Measurements from ENCODE around the gene RNF169. TPM values are rescaled to one million over a fixed set of nuclear protein-coding genes. Genes with fewer than 3 reads are reported as not detected.

Gene RNF169
- total RNA-seq, 4 donors from 2014 or later = 18.8 to 26.4 (median 21.2) TPM

DNA sequence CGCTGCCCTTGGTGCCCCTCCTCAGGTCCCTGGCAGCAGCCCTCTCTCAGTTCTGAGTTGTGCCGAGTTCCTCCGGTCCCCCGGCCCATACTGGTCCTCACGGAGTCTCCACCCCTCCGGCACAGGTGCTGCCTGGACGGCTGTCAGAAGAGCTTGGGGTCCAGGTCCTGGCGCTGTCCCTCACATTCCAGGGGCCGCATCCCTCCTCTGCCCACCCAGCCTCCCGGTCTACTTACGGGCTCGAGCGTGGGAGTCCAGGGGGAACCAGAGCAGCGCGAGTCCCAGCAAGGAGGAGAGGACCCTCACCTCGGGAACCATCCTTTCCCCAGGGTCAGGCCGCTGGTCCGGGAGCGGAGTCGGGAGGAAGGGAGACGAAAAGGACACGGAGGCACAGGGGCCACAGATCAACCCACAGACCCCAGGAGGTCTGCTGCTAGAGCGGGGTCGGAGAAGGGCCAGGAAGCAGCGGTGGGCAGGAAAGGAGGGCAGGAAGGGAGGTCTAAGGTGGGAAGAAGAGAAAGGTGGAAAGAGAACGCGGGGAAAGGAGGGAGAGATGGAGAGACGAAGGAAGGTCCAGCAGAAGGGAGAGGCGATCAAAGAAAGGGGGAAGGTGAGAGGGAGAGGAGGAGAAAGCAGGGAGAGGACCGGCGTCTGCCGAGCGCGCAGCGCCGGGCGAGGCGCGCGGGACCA lies 17.9 kb upstream of the RNF169 start:
- peaks cover 8% of the 10 kb centered on the region for H3K4me1 ChIP-seq
- H3K9me3 ChIP-seq = no peaks in the 10 kb centered on the region
- H3K36me3 ChIP-seq = no peaks in the 10 kb centered on the region
- TF ChIP-seq POLR2A (IDR thresholded peaks at IDR 0.05) (no peak), EP300 (IDR thresholded peaks at IDR 0.05) (no peak), POLR2AphosphoS5 (IDR thresholded peaks at IDR 0.05) (no peak)
- TF ChIP-seq, protein P1, sequence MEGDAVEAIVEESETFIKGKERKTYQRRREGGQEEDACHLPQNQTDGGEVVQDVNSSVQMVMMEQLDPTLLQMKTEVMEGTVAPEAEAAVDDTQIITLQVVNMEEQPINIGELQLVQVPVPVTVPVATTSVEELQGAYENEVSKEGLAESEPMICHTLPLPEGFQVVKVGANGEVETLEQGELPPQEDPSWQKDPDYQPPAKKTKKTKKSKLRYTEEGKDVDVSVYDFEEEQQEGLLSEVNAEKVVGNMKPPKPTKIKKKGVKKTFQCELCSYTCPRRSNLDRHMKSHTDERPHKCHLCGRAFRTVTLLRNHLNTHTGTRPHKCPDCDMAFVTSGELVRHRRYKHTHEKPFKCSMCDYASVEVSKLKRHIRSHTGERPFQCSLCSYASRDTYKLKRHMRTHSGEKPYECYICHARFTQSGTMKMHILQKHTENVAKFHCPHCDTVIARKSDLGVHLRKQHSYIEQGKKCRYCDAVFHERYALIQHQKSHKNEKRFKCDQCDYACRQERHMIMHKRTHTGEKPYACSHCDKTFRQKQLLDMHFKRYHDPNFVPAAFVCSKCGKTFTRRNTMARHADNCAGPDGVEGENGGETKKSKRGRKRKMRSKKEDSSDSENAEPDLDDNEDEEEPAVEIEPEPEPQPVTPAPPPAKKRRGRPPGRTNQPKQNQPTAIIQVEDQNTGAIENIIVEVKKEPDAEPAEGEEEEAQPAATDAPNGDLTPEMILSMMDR (IDR thresholded peaks at IDR 0.05) = no peak
- peak overlapping the region; percentile 37 for H3K4me3 ChIP-seq
- WGBS = 5% methylated on average over 31 of the region's 40 CpGs
- no peak overlapping the region for H3K27ac ChIP-seq
- DNase-seq (ENCODE audit: low spot score in 2 of 2) = no peak
- peaks cover 54% of the 10 kb centered on the region for H3K27me3 ChIP-seq

DNA sequence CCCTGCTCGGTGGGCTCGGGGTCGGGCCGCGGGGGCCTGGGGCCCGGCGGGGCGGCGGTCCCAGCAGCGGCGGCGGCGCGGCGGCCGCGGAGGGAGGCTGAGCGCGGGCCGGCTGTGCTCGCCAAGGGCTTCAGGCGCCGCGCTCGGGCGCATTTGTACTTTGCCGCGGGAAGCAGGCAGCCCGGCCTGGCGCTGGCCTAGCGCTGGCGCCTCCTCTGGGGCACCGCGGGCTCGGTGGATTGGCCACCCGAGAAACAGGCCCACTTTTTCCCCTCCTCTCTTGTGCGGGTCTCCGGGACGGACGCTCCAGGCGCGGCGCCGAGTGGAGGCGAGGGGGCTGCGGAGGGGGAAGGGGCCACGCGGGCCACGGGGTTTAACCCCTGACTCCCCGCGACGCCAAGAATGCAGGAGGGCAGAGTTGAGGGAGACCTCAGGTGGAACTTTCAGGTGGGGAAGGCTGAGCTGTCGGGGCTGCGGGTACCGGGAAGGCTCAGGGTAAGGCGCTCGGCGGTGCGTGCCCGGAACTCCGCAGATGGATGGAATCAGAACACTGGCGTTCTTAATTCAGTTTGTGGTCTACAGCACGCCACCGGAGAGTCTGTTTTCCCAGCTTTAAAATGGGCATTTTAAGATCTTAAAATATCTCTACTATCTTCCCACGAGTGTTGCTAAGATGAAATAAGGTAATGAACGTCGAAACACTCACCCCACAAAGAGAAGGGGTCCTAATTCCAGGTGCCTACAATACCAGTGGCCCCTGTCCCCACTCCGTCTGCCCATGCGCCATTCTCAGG lies 17.2 kb upstream of the RNF169 start, which contains the start of gene CHRDL2:
CHRDL2 (minus strand) TSS at position 126 of the 794 bp plus-strand sequence. CDS start 538 bp downstream, outside the sequence.
- no peak for DNase-seq (ENCODE audit: low spot score in 2 of 2)
- WGBS = 18% methylated on average over 47 of the region's 69 CpGs
- H3K27ac ChIP-seq = no peak within 1 kb of the TSS
- H3K4me3 ChIP-seq = peak within 1 kb of the TSS; percentile 37
- no peak for TF ChIP-seq POLR2A (IDR thresholded peaks at IDR 0.05)
- TF ChIP-seq POLR2AphosphoS5 (IDR thresholded peaks at IDR 0.05) = no peak
- TF ChIP-seq, protein P1 (IDR thresholded peaks at IDR 0.05) = no peak
- no peak for TF ChIP-seq EP300 (IDR thresholded peaks at IDR 0.05)
- peaks cover 7% of the 10 kb centered on the region for H3K4me1 ChIP-seq
- no peaks in the 10 kb centered on the region for H3K36me3 ChIP-seq
- H3K27me3 ChIP-seq = peaks cover 54% of the 10 kb centered on the region
- no peaks in the 10 kb centered on the region for H3K9me3 ChIP-seq

DNA sequence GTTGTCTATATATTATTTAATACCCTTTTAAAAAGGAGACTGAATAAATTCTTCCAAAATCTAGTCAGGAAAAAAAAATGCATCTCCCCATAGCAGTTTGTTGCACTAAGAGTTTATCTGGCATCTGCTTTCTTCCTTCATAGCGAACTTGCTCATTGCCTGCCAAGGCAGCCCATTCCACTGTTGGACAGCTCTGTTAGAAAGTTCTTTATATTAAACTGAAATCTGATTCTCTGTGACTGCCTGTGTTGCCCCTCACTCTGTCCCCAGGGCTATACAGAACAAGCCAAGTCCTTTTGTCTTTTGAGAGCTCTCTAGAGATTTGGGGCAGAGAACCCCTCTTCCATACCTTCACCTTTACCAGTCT lies 14.1 kb upstream of the RNF169 start:
- Histone ChIP-seq H3K4me1 (peaks cover 5% of the 10 kb centered on the region), H3K27ac (no peak overlapping the region), H3K36me3 (no peaks in the 10 kb centered on the region), H3K27me3 (peaks cover 53% of the 10 kb centered on the region), H3K9me3 (no peaks in the 10 kb centered on the region), H3K4me3 (no peak overlapping the region)
- WGBS = 36% methylated on average over 1 of the region's 1 CpG
- TF ChIP-seq POLR2A (IDR thresholded peaks at IDR 0.05) (no peak), EP300 (IDR thresholded peaks at IDR 0.05) (no peak), POLR2AphosphoS5 (IDR thresholded peaks at IDR 0.05) (no peak)
- TF ChIP-seq, protein P1 (IDR thresholded peaks at IDR 0.05) = no peak
- DNase-seq (ENCODE audit: low spot score in 2 of 2) = no peak

DNA sequence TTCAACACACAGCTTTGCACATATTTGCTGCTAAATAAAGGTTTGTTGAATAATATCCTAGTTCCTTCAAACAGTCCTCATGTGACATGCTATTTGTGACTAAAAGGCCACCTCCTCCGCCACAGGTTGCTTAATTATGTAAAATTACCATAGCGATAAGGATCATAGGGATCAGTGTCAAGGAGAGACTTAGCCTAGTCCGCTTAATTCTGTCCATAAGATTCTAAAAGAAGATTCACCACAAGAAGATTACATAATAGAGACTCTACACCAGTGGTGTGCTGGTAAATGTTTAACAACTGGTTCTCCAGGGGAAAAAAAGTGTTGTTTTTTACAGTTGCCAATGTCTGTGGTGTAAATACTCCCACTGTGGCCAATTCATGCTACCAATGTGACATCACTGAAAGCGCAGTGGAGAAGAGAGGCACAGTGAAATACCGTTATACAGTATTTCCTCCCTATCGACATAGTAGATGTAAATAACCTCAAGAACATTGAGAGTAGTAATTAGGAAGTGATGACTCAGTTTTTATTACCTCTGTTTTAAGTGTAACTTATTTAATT lies 13.2 kb upstream of the RNF169 start:
- DNase-seq (ENCODE audit: low spot score in 2 of 2) = no peak

More for the DNA sequence above, 13.2 kb upstream of the RNF169 start:
- WGBS = 86% methylated on average over 6 of the region's 6 CpGs
- H3K27me3 ChIP-seq = peaks cover 44% of the 10 kb centered on the region
- H3K4me3 ChIP-seq = no peak overlapping the region
- no peak for TF ChIP-seq POLR2A (IDR thresholded peaks at IDR 0.05)
- no peak for TF ChIP-seq POLR2AphosphoS5 (IDR thresholded peaks at IDR 0.05)
- TF ChIP-seq, protein P1 (IDR thresholded peaks at IDR 0.05) = no peak
- no peak for TF ChIP-seq EP300 (IDR thresholded peaks at IDR 0.05)
- no peak overlapping the region for H3K27ac ChIP-seq
- no peaks in the 10 kb centered on the region for H3K36me3 ChIP-seq
- no peaks in the 10 kb centered on the region for H3K9me3 ChIP-seq
- peaks cover 5% of the 10 kb centered on the region for H3K4me1 ChIP-seq

Measured in suprapubic skin (tissue), 4 donors.